OCI-LY7 (cell line): ENCODE results near the gene DDX51. TPM values are rescaled to one million over a fixed set of nuclear protein-coding genes. Genes with fewer than 3 reads are reported as not detected.

Experiments
- BruUV-seq: library from RNA; stranded (reverse); fragments of 400-500 nt; replicated peaks from 2 replicates; lab custom pipeline; 2021; lab: Mats Ljungman, UMichigan
- CTCF ChIA-PET: fragments of 300-600 bp; sonication (Branson Sonifier 250); formaldehyde crosslinking; loops from one replicate; lab custom pipeline; 2022; ENCODE audit warnings: antibody characterized with exemption; ENCODE audit not compliant: unreplicated experiment; lab: Charles Lee
- POLR2A ChIA-PET: fragments of 300-600 bp; sonication (Branson Sonifier 250); formaldehyde crosslinking; loops from one replicate; lab custom pipeline; 2022; ENCODE audit warnings: antibody characterized with exemption; lab: Charles Lee
- DNase-seq: peaks from one replicate; pipeline ENCODE4 v3.0.0-alpha.2; 2015; ENCODE audit warnings: low spot score
- H2AFZ ChIP-seq: fragments of 200-600 bp; sonication (generic), shearing (Covaris generic); 2 replicates; pipeline ENCODE4 v1.6.1; 2014; ENCODE audit warnings: mild to moderate bottlenecking, antibody characterized with exemption, low read length, moderate library complexity
- H3K27ac ChIP-seq: fragments of 200-600 bp; sonication (generic); 2 replicates; pipeline ENCODE4 v1.5.1; 2014; ENCODE audit warnings: mixed run types, low read depth, mild to moderate bottlenecking, moderate library complexity, low read length, inconsistent platforms; ENCODE audit not compliant: poor library complexity, severe bottlenecking
- H3K36me3 ChIP-seq: fragments of 200-600 bp; sonication (generic); 2 replicates; pipeline ENCODE4 v1.6.1; 2014; ENCODE audit warnings: mild to moderate bottlenecking, antibody characterized with exemption, low read length, moderate library complexity, mixed read lengths; ENCODE audit not compliant: insufficient read depth
- H3K4me1 ChIP-seq: fragments of 200-600 bp; sonication (generic); 2 replicates; pipeline ENCODE4 v1.5.1; 2014; ENCODE audit warnings: mild to moderate bottlenecking, low read length; ENCODE audit not compliant: insufficient read depth, poor library complexity, severe bottlenecking
- H3K4me2 ChIP-seq: fragments of 200-600 bp; sonication (generic); 2 replicates; pipeline ENCODE4 v1.6.1; 2014; ENCODE audit warnings: mild to moderate bottlenecking, low read length
- H3K4me3 ChIP-seq: fragments of 200-600 bp; sonication (generic); 2 replicates; pipeline ENCODE4 v1.5.1; 2014; ENCODE audit warnings: mild to moderate bottlenecking, low read depth, low read length; ENCODE audit not compliant: poor library complexity, severe bottlenecking
- H3K79me2 ChIP-seq: fragments of 200-600 bp; sonication (generic); 2 replicates; pipeline ENCODE4 v1.6.1; 2016; ENCODE audit warnings: low read depth, mild to moderate bottlenecking, low read length, moderate library complexity, mixed read lengths; ENCODE audit not compliant: insufficient read depth
- H3K9me2 ChIP-seq: fragments of 200-600 bp; sonication (generic); 2 replicates; pipeline ENCODE4 v1.6.1; 2016; ENCODE audit warnings: mild to moderate bottlenecking, low read length, mixed read lengths; ENCODE audit not compliant: insufficient read depth
- H3K9me3 ChIP-seq: fragments of 200-600 bp; sonication (generic); 2 replicates; pipeline ENCODE4 v1.6.1; 2014; ENCODE audit warnings: mild to moderate bottlenecking, mixed run types, low read length, mixed read lengths
- H4K20me1 ChIP-seq: fragments of 200-600 bp; sonication (generic); 2 replicates; pipeline ENCODE4 v1.6.1; 2014; ENCODE audit warnings: mild to moderate bottlenecking, antibody characterized with exemption, low read length, moderate library complexity, mixed read lengths; ENCODE audit not compliant: insufficient read depth
- CTCF ChIP-seq: fragments of 200-600 bp; sonication (generic); conservative IDR thresholded peaks from 2 replicates; pipeline ENCODE4 v1.5.1; 2014; ENCODE audit warnings: mild to moderate bottlenecking, antibody characterized with exemption, low read length, moderate library complexity, mixed read lengths
- EZH2phosphoT487 ChIP-seq: fragments of 200-600 bp; sonication (generic); IDR thresholded peaks from 2 replicates; pipeline ENCODE4 v1.6.1; 2018; ENCODE audit warnings: low read depth, borderline replicate concordance, mild to moderate bottlenecking, mixed run types, antibody characterized with exemption, low read length, moderate library complexity, mixed read lengths
- intact Hi-C: fragments of 100-400 bp; cut with micrococcal nuclease; formaldehyde crosslinking; loops from one replicate; pipeline ENCODE4 v1.10.0; 2022; ENCODE audit not compliant: unreplicated experiment
- total RNA-seq, 2 experiments: library from RNA; depleted of rRNA in 1 of 2; stranded (reverse); fragments of >200 nt in 1 of 2; shearing (Covaris generic) in 1 of 2; gene quantifications; 2 replicates each; pipeline ENCODE4 v1.2.3, GENCODE V29; 2014 to 2022

The DDX51 gene
- total RNA-seq, 2 experiments from 2014 or later, result 47.1 to 63.1 TPM

GRCh38 chr12:132182711-132183365, 38.7 kb upstream of the DDX51 start:
- Histone ChIP-seq H3K36me3 (no peaks in the 10 kb centered on the region), H2AFZ (no peak overlapping the region), H3K27ac (no peak overlapping the region), H3K9me2 (no peaks in the 10 kb centered on the region), H3K4me2 (no peak overlapping the region), H4K20me1 (no peaks in the 10 kb centered on the region), H3K4me1 (peaks cover 6% of the 10 kb centered on the region), H3K4me3 (no peak overlapping the region), H3K9me3 (no peaks in the 10 kb centered on the region), H3K79me2 (no peaks in the 10 kb centered on the region)
- intact Hi-C loops, result no loop called here
- TF ChIP-seq EZH2phosphoT487 (no peak), CTCF (no peak)
- no TSS peak for BruUV-seq
- no peak for DNase-seq
- CTCF ChIA-PET, result no interaction called here
- POLR2A ChIA-PET, result no interaction called here

- intact Hi-C loops, result no loop called here
These were observed 38.1 kb upstream of the DDX51 start for GRCh38 chr12:132182206-132182710.

More at GRCh38 chr12:132182206-132182710, 38.1 kb upstream of the DDX51 start:
- BruUV-seq, result no TSS peak
- no peak overlapping the region for H3K27ac ChIP-seq
- H2AFZ ChIP-seq, result no peak overlapping the region
- H3K4me1 ChIP-seq, result peaks cover 8% of the 10 kb centered on the region
- H3K4me2 ChIP-seq, result no peak overlapping the region
- no peaks in the 10 kb centered on the region for H3K36me3 ChIP-seq
- no peaks in the 10 kb centered on the region for H3K9me2 ChIP-seq
- ChIA-PET CTCF (no interaction called here), POLR2A (no interaction called here)
- H3K79me2 ChIP-seq, result no peaks in the 10 kb centered on the region
- no peak for DNase-seq
- no peaks in the 10 kb centered on the region for H4K20me1 ChIP-seq
- TF ChIP-seq CTCF (no peak), EZH2phosphoT487 (no peak)
- H3K4me3 ChIP-seq, result no peak overlapping the region
- no peaks in the 10 kb centered on the region for H3K9me3 ChIP-seq
